Nephron (organoid): ENCODE data around the gene LUZP1.

Source experiments
- H3K27ac Mint-ChIP-seq, 3 experiments: 2 replicates each; pipeline ENCODE4 v1.8.0; 2020; ENCODE audit warnings: mixed read lengths in 3 of 3, mild to moderate bottlenecking in 2 of 3, moderate library complexity in 1 of 3
- H3K27me3 Mint-ChIP-seq: 2 replicates; pipeline ENCODE4 v1.8.0; 2021; ENCODE audit warnings: low read depth, mild to moderate bottlenecking, moderate library complexity, mixed read lengths
- H3K36me3 Mint-ChIP-seq: 2 replicates; pipeline ENCODE4 v1.8.0; 2020; ENCODE audit warnings: low read depth, mixed read lengths
- H3K4me1 Mint-ChIP-seq: 2 replicates; pipeline ENCODE4 v1.8.0; 2020; ENCODE audit warnings: mixed read lengths
- H3K4me3 Mint-ChIP-seq, 3 experiments: 2 replicates each; pipeline ENCODE4 v1.8.0; 2020; ENCODE audit warnings: mild to moderate bottlenecking in 3 of 3, mixed read lengths in 3 of 3, moderate library complexity in 2 of 3
- H3K9me3 Mint-ChIP-seq: 2 replicates; pipeline ENCODE4 v1.8.0; 2020; ENCODE audit warnings: mixed read lengths
- TF ChIP-seq, protein P1 (sequence below), 3 experiments: fragments of 200-600 bp; sonication (generic); IDR thresholded peaks; one replicate each; pipeline ENCODE4 v1.5.0; 2021; ENCODE audit warnings: antibody characterized with exemption in 3 of 3; ENCODE audit not compliant: unreplicated experiment in 3 of 3

Gene LUZP1

DNA sequence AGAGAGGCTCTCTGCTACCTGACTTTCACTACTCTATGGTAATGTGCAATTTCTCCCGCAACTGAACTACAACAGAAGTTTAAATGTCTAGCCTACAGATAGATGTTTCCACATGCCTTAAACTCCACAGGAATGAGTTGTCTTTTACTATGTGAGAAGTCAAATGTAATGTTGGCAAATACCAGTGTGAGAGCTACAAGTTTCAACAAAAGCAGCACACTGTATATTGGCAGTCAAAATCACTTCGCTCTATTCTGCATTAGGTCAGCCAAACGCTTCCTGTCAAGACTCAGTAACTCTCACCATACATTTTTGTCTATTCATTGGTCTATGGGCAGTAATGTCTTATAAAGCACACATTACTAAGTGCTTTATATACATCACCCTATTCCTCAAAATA lies 41.9 kb downstream of the LUZP1 start:
- peak overlapping the region; percentile 16 to 51 (median 51) for H3K27ac Mint-ChIP-seq
- H3K36me3 Mint-ChIP-seq: peaks cover 6% of the 10 kb centered on the region
- H3K27me3 Mint-ChIP-seq: no peaks in the 10 kb centered on the region
- TF ChIP-seq, protein P1, sequence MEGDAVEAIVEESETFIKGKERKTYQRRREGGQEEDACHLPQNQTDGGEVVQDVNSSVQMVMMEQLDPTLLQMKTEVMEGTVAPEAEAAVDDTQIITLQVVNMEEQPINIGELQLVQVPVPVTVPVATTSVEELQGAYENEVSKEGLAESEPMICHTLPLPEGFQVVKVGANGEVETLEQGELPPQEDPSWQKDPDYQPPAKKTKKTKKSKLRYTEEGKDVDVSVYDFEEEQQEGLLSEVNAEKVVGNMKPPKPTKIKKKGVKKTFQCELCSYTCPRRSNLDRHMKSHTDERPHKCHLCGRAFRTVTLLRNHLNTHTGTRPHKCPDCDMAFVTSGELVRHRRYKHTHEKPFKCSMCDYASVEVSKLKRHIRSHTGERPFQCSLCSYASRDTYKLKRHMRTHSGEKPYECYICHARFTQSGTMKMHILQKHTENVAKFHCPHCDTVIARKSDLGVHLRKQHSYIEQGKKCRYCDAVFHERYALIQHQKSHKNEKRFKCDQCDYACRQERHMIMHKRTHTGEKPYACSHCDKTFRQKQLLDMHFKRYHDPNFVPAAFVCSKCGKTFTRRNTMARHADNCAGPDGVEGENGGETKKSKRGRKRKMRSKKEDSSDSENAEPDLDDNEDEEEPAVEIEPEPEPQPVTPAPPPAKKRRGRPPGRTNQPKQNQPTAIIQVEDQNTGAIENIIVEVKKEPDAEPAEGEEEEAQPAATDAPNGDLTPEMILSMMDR (IDR thresholded peaks at IDR 0.05; ENCODE audit: unreplicated experiment in 3 of 3): no peak
- H3K4me3 Mint-ChIP-seq: no peak overlapping the region
- peaks cover 67% of the 10 kb centered on the region for H3K4me1 Mint-ChIP-seq
- H3K9me3 Mint-ChIP-seq: no peaks in the 10 kb centered on the region

- Mint-ChIP-seq H3K27me3 (no peaks in the 10 kb centered on the region), H3K9me3 (no peaks in the 10 kb centered on the region), H3K4me1 (peaks cover 65% of the 10 kb centered on the region), H3K36me3 (peaks cover 5% of the 10 kb centered on the region), H3K27ac (peak overlapping the region; percentile 16 to 51 (median 51)), H3K4me3 (no peak overlapping the region)
- TF ChIP-seq, protein P1 (IDR thresholded peaks at IDR 0.05; ENCODE audit: unreplicated experiment in 3 of 3): no peak
Observed at GRCh38 chr1:23126200-23126599, 42.5 kb downstream of the LUZP1 start.

DNA sequence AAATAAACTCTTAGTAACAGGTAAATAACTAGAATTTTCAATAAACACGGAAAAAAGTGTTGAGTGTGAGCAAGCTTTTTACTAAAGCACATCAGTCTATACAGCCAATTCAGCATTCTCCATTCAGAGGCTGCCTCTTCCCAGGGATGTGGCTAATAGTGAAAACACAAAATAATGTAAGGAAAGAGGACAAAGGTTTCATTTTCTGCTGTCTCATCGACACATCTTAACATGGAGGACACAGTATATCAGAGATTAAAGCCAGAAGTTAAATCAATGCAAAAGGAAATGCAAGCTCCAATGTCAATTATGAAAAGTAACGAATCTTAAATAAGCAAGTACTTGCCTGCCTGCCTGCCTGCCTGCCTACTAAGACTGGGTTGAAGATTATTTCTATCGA lies 43.2 kb downstream of the LUZP1 start:
- Mint-ChIP-seq H3K4me1 (peaks cover 68% of the 10 kb centered on the region), H3K9me3 (no peaks in the 10 kb centered on the region), H3K27ac (peak overlapping the region; percentile 35 to 52 (median 51)), H3K27me3 (no peaks in the 10 kb centered on the region), H3K4me3 (no peak overlapping the region), H3K36me3 (peaks cover 4% of the 10 kb centered on the region)
- TF ChIP-seq, protein P1 (IDR thresholded peaks at IDR 0.05; ENCODE audit: unreplicated experiment in 3 of 3): no peak

DNA sequence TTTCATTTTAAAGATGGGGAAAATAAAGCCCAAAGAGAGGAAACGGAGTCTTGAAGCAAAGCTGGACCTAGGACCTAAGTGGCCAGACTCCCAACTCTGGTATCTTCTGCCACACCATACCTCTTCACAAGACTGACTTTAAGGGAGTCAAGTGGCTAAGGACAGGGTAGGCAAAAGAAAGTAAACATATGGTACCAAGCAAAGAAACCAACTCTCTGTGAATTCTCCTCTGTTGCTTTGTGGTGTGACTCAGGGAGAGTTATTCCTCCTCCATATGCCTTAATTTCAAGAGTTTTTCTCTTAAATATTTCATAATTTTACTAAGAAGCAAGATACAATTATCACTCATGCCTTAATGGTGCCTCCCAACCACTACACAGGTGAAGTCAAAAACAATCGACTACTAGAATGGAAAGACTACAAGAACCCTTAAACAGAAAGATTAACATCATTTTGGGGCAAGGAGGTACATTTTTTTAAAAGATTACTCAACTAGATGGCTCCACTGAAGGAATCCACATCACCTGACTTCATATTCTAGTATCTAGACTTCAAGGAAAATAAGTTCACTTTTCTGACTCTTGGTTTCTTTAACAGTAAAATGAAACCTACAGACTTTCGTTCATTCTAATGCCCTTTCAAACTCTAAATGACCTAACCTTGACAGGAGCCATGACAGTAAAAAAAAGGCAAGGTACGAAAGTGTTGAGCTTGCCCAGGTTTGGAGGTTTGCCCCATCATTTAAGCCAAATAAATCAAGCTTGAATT lies 44.2 kb downstream of the LUZP1 start:
- TF ChIP-seq, protein P1 (IDR thresholded peaks at IDR 0.05; ENCODE audit: unreplicated experiment in 3 of 3): no peak
- Mint-ChIP-seq H3K4me3 (no peak overlapping the region), H3K4me1 (peaks cover 60% of the 10 kb centered on the region), H3K27ac (peak overlapping the region; percentile 50 to 85 (median 51)), H3K27me3 (no peaks in the 10 kb centered on the region), H3K9me3 (no peaks in the 10 kb centered on the region), H3K36me3 (peaks cover under 1% of the 10 kb centered on the region)

- no peaks in the 10 kb centered on the region for H3K27me3 Mint-ChIP-seq
- TF ChIP-seq, protein P1 (IDR thresholded peaks at IDR 0.05; ENCODE audit: unreplicated experiment in 3 of 3): no peak
- H3K36me3 Mint-ChIP-seq: no peaks in the 10 kb centered on the region
- peak overlapping the region in 1 of 3 experiments; percentile 14 for H3K4me3 Mint-ChIP-seq
- H3K27ac Mint-ChIP-seq: peak overlapping the region; percentile 51 to 85 (median 51)
- H3K4me1 Mint-ChIP-seq: peaks cover 59% of the 10 kb centered on the region
- H3K9me3 Mint-ChIP-seq: no peaks in the 10 kb centered on the region
Observed at GRCh38 chr1:23123528-23123927, 45.1 kb downstream of the LUZP1 start.

- Mint-ChIP-seq H3K27me3 (no peaks in the 10 kb centered on the region), H3K27ac (peak overlapping the region; percentile 65 to 77 (median 76)), H3K4me3 (peak overlapping the region in 2 of 3 experiments; percentile 1 to 2), H3K4me1 (peaks cover 56% of the 10 kb centered on the region), H3K9me3 (no peaks in the 10 kb centered on the region), H3K36me3 (no peaks in the 10 kb centered on the region)
- TF ChIP-seq, protein P1 (IDR thresholded peaks at IDR 0.05; ENCODE audit: unreplicated experiment in 3 of 3): no peak
Observed at GRCh38 chr1:23122796-23123195, 45.9 kb downstream of the LUZP1 start.
